GM21576 (cell line): ENCODE results near the gene LACTB.

ENCODE experiments used
- ATAC-seq: cut with Tn5 transposase; IDR thresholded peaks from one replicate; pipeline ENCODE4 v1.9.1; 2021; ENCODE audit warnings: mild to moderate bottlenecking, moderate library complexity; ENCODE audit not compliant: unreplicated experiment

LACTB gene

GRCh38 chr15:63121382-63122001, at the start of gene LACTB:
TSS of gene LACTB (plus strand) at chr15:63121861. CDS start at chr15:63121872, 11 bp downstream.
- peak; percentile 67 for ATAC-seq

- no peak for ATAC-seq
Measured at GRCh38 chr15:63072023-63072650, 49.5 kb upstream of the LACTB start.

GRCh38 chr15:63072809-63073277, 48.8 kb upstream of the LACTB start:
- no peak for ATAC-seq

DNA sequence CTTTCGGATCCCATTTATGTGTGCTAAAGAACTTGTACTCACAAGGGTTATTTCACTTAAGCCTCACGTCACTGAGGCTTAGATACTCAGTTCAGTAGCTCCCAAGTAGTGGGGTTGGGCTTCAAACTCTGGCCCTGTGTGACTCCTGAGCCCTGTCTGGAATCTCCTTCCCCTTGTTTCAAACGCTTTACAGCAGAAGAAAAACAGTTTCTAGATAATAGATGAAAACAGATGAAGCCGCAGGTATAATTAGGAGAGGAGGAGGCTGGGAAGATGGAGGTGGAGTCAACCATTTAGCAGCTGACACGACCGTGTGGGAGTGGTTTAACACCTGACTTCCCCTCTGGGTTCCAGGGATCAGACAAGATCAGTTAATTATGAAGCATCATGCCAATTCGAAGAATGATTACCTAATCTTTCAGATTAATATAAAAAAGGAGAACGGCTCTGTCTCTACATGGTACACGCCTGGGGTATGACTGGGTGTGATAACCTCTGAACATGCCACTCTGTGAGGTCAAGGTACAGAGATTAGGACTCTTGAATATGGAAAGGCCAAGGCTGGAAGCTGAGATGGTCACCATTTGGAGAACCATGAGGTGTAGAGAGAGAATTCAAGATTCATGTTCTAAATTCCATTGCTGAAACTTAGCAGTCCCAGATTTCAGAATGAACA, 48.0 kb upstream of the LACTB start:
- no peak for ATAC-seq

- no peak for ATAC-seq
Measured at GRCh38 chr15:63075015-63075983, 46.4 kb upstream of the LACTB start.

GRCh38 chr15:63075984-63076713, 45.5 kb upstream of the LACTB start:
- no peak for ATAC-seq

GRCh38 chr15:63076714-63077046, 45.0 kb upstream of the LACTB start:
- ATAC-seq, result no peak

DNA sequence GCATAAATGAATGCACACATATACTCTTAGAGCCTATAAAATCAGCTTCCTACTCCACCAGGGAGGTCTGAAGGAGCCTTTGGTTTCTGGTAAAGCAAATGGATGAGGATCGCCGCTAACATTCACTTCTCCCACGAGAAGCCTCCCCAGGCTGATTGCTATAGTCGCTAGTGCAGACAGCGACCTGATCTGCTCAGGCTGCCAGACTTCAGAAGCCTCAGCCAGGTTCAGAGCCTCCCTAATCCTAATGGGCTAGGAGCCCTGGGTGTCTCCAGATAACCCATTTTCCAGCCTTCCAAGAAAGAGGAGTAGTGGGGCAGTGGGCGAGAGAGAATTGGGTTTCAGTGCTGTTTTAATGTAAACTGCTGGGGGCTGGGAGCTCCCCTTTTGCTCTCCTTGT, 43.7 kb upstream of the LACTB start:
- ATAC-seq, result no peak

GRCh38 chr15:63079947-63080626, 41.6 kb upstream of the LACTB start:
- no peak for ATAC-seq

GRCh38 chr15:63080634-63081250, 40.9 kb upstream of the LACTB start:
- ATAC-seq, result no peak

DNA sequence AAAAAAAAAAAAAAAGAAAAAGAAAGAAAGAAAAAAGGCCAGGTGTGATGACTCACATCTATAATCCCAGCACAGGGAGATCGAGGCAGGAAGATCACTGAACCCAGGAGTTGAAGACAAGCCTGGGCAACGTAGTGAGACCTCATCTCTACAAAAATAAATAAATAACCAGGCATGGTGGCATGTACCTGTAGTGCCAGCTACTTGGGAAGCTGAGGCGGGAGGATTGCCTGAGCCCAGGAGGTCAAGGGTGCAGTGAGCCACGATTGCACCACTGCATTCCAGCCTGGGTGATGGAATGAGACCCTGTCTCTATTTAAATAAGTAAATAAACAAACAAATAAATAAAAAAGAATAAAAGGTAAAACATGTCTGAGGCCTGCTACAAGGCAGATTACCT, 39.3 kb upstream of the LACTB start:
- ATAC-seq, result no peak

- ATAC-seq, result no peak
Measured at GRCh38 chr15:63083044-63083443, 38.6 kb upstream of the LACTB start.

DNA sequence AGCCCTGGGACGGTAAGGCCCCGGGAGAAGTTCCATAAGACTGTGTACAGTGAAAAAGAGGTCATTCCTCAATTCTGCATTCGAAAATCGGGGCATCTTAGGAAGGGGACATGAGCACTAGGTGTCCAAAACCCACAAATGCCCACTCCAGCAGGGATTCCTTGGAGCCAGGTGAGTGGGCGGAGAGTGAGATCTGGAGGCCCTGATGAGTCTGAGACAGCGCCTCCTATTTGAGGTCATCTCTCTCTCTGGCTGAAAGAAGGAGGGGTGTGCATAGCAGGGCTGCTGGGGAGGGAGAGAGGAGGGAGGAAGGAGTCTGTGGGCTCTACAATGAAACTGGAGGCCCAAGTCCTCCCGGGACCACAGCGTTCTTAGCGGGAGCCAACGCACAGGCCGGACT, 38.1 kb upstream of the LACTB start:
- ATAC-seq, result no peak

DNA sequence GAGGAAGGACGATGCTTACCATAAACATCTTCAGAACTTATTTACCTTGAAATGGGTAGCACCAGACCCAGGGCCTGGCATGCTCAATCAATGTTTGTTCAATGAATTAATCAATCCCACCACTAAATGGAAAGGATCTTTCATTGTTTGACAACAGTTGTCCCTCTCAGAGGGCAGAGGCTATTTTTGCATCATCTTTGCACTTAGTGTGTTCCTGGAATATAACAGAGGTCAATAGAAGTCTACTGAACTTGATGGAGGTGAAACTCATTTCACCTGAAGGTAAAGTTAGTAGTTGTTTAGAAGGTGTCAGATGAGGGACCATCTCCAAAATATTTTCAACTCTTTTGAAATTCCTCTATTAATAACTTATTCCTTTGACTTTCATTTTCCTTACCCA, 36.9 kb upstream of the LACTB start:
- ATAC-seq, result no peak

DNA sequence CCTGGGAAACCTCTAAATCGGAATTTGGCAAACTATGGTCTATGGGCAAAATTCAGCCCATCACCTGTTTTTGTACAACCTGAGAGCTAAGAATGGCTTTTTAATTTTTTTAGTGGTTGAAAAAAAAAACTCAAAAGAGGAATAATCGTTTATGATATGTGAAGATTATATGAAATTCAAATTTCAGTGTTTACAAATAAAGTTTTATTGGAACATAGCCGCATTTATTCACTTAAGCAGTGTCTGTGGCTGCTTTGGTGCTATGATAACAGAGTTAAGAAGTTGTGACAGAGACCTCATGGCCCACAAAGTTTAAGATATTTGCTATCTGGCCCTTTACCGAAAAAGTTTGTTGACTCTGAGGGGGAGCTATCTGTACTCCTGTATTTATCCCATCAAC, 36.4 kb upstream of the LACTB start:
- no peak for ATAC-seq

GRCh38 chr15:63086271-63086670, 35.4 kb upstream of the LACTB start:
- no peak for ATAC-seq

DNA sequence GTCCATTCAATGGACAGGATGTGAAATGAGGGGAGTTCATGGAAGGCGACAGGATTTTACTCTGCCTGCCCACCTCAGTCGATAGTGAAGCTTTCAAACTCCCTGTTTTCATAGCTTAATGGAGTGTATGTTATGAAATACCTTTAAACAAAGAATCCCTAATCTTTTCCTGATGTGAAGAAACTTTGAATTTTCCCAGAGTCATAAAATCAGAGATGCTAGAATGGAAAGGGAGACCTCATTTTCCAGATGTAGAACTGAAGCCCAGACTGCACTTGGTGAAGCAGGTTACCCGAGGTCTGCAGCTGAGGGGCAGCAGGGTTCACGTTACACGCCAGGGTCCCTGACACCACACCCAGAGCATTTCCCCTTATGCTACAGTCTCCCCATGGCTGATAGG, 34.7 kb upstream of the LACTB start:
- ATAC-seq, result no peak

- ATAC-seq, result no peak
Measured at GRCh38 chr15:63088533-63089245, 33.0 kb upstream of the LACTB start.
